ENCODE data around the gene IMMP2L. TPM values are rescaled to one million over a fixed set of nuclear protein-coding genes. Genes with fewer than 3 reads are reported as not detected.

IMMP2L gene
- total RNA-seq, 2 experiments from 2014 or later = 8.9 to 18.7 TPM

DNA sequence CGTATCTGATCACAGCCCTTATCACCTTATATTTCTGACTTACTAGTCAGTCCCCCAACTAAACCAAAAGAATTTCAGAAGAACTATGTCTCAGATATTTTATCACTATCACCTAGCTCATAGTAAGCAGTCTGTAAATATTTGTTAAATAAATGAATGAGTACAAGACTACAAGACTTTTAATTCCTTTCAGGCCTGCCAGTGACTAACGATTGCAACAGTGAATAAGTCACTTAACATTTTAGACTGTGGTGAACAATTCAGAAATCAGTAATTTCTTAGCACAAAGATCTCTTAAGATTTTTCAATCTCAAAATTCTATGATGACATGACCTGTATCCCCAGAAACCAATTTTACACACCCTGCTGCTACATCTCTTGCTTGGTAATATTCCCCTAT is 162.2 kb downstream of the IMMP2L start:
- H3K27me3 Mint-ChIP-seq = no peaks in the 10 kb centered on the region
- DNase-seq = no peak
- intact Hi-C loops (cut with DNase I, micrococcal nuclease) = no loop called here

DNA sequence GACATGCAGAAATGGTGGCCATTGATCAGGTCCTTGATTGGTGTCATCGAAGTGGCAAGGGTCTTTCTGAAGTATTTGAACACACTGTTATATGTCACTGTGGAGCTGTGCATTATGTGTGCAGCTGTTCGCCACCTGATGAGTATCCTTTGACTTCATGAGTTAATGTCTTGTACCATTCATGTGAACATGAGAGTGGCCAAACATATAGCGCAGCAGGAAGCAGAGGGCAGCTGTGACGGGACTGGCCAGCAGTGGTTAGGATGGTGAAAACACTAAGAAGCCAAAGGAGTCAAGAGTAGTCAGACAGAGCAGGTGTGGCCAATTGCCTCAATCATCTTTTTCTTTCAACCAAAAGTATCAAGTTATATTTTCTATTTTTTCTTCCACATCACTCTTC is 167.4 kb downstream of the IMMP2L start:
- H3K4me3 Mint-ChIP-seq = no peak overlapping the region
- no peak overlapping the region for H3K4me3 ChIP-seq (ENCODE audit: low read length)
- H3K4me1 ChIP-seq (ENCODE audit: insufficient read depth, low read length) = no peaks in the 10 kb centered on the region
- intact Hi-C loops (cut with DNase I, micrococcal nuclease) = no loop called here
- ATAC-seq (ENCODE audit: poor library complexity) (no peak), DNase-seq (no peak)
- H3K4me1 Mint-ChIP-seq (ENCODE audit: low read depth) = no peaks in the 10 kb centered on the region
- peaks cover 1% of the 10 kb centered on the region for H3K9me3 Mint-ChIP-seq
- H3K27me3 Mint-ChIP-seq = no peaks in the 10 kb centered on the region
- TF ChIP-seq, protein P1, sequence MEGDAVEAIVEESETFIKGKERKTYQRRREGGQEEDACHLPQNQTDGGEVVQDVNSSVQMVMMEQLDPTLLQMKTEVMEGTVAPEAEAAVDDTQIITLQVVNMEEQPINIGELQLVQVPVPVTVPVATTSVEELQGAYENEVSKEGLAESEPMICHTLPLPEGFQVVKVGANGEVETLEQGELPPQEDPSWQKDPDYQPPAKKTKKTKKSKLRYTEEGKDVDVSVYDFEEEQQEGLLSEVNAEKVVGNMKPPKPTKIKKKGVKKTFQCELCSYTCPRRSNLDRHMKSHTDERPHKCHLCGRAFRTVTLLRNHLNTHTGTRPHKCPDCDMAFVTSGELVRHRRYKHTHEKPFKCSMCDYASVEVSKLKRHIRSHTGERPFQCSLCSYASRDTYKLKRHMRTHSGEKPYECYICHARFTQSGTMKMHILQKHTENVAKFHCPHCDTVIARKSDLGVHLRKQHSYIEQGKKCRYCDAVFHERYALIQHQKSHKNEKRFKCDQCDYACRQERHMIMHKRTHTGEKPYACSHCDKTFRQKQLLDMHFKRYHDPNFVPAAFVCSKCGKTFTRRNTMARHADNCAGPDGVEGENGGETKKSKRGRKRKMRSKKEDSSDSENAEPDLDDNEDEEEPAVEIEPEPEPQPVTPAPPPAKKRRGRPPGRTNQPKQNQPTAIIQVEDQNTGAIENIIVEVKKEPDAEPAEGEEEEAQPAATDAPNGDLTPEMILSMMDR (IDR thresholded peaks at IDR 0.05) = no peak
- H3K9me3 ChIP-seq (ENCODE audit: control insufficient read depth in 1 of 2, insufficient read depth in 1 of 2, low read length in 2 of 2) = no peaks in the 10 kb centered on the region
- H3K27ac ChIP-seq (ENCODE audit: low read depth in 1 of 2, low read length in 2 of 2) = no peak overlapping the region
- H3K27ac Mint-ChIP-seq = no peak overlapping the region
- H3K36me3 Mint-ChIP-seq (ENCODE audit: low read depth) = peaks cover 42% of the 10 kb centered on the region
- H3K36me3 ChIP-seq (ENCODE audit: insufficient read depth, low read length) = no peaks in the 10 kb centered on the region
- POLR2A ChIA-PET = no interaction called here
- CTCF ChIA-PET = no interaction called here
- H3K27me3 ChIP-seq (ENCODE audit: control insufficient read depth in 1 of 2, insufficient read depth in 2 of 2, low read length in 2 of 2) = no peaks in the 10 kb centered on the region

More for the DNA sequence above, 162.2 kb downstream of the IMMP2L start:
- no peak overlapping the region for H3K4me3 ChIP-seq (ENCODE audit: low read length)
- Mint-ChIP-seq H3K36me3 (ENCODE audit: low read depth) (peaks cover 33% of the 10 kb centered on the region), H3K4me3 (no peak overlapping the region), H3K27ac (no peak overlapping the region), H3K4me1 (ENCODE audit: low read depth) (no peaks in the 10 kb centered on the region), H3K9me3 (peaks cover 6% of the 10 kb centered on the region)
- ChIA-PET CTCF (no interaction called here), POLR2A (no interaction called here)
- H3K36me3 ChIP-seq (ENCODE audit: insufficient read depth, low read length) = no peaks in the 10 kb centered on the region
- no peak for ATAC-seq (ENCODE audit: poor library complexity)
- H3K27ac ChIP-seq (ENCODE audit: low read depth in 1 of 2, low read length in 2 of 2) = no peak overlapping the region
- H3K27me3 ChIP-seq (ENCODE audit: control insufficient read depth in 1 of 2, insufficient read depth in 2 of 2, low read length in 2 of 2) = no peaks in the 10 kb centered on the region
- peaks cover 0 to 4% of the 10 kb centered on the region in 2 experiments for H3K9me3 ChIP-seq (ENCODE audit: control insufficient read depth in 1 of 2, insufficient read depth in 1 of 2, low read length in 2 of 2)
- TF ChIP-seq, protein P1 (IDR thresholded peaks at IDR 0.05) = no peak
- H3K4me1 ChIP-seq (ENCODE audit: insufficient read depth, low read length) = no peaks in the 10 kb centered on the region

DNA sequence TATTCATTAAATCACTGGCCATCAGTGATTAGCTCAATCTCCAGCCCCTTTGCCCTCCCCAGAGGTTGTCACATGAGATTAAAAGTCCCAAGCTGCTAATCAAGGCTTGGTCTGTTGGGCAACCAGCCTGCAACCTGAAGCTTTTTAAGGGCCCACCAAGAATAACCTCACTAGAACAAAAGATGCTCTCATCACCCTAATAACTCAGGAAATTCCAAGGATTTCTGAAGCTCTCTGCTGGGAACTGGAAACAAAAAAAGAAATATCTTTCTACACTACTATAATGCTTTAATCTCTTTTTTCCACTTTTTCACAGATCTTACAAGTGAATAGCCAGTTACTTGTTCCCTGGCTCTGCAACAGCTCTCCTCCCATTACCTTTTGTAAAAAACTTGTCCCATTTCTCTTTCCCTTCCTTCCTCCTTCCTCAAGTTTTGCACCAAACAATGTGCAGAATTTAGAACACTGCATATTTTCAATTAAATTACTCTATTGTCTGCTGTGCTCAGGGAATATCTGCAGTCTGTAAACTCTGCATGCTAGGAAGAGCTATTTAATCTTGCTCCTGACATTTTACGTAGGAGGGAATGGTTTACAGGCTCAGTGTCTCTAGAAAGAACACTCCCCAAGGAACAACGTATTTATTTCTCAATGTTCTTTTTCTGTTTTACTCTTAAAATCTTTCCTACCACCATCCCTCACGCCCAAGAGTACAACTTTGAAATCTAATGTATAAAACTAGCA is 169.1 kb downstream of the IMMP2L start:
- Mint-ChIP-seq H3K36me3 (ENCODE audit: low read depth) (peaks cover 33% of the 10 kb centered on the region), H3K4me1 (ENCODE audit: low read depth) (no peaks in the 10 kb centered on the region), H3K27me3 (no peaks in the 10 kb centered on the region), H3K27ac (no peak overlapping the region), H3K4me3 (no peak overlapping the region), H3K9me3 (no peaks in the 10 kb centered on the region)
- no peaks in the 10 kb centered on the region for H3K27me3 ChIP-seq (ENCODE audit: control insufficient read depth in 1 of 2, insufficient read depth in 2 of 2, low read length in 2 of 2)
- no peaks in the 10 kb centered on the region for H3K9me3 ChIP-seq (ENCODE audit: control insufficient read depth in 1 of 2, insufficient read depth in 1 of 2, low read length in 2 of 2)
- H3K4me3 ChIP-seq (ENCODE audit: low read length) = no peak overlapping the region
- no peaks in the 10 kb centered on the region for H3K4me1 ChIP-seq (ENCODE audit: insufficient read depth, low read length)
- intact Hi-C loops (cut with DNase I, micrococcal nuclease) = no loop called here
- H3K27ac ChIP-seq (ENCODE audit: low read depth in 1 of 2, low read length in 2 of 2) = no peak overlapping the region
- DNase-seq (no peak), ATAC-seq (ENCODE audit: poor library complexity) (no peak)
- POLR2A ChIA-PET = no interaction called here
- CTCF ChIA-PET = no interaction called here
- no peaks in the 10 kb centered on the region for H3K36me3 ChIP-seq (ENCODE audit: insufficient read depth, low read length)
- TF ChIP-seq, protein P1 (IDR thresholded peaks at IDR 0.05) = no peak
